HEK293 (cell line): ENCODE data around the gene SH3BGR.

Experiments
- MEIS1 ChIP-seq: sonication (generic); formaldehyde crosslinking; IDR thresholded peaks from 2 replicates; pipeline ENCODE4 v1.8.1; 2022; ENCODE audit warnings: missing genetic modification reagents, mild to moderate bottlenecking, borderline replicate concordance
- ZBTB1 ChIP-seq: fragments of 450-650 bp; formaldehyde crosslinking; IDR thresholded peaks from 2 replicates; pipeline ENCODE4 v1.5.1; 2016; ENCODE audit warnings: missing biosample characterization, missing genetic modification characterization

DNA sequence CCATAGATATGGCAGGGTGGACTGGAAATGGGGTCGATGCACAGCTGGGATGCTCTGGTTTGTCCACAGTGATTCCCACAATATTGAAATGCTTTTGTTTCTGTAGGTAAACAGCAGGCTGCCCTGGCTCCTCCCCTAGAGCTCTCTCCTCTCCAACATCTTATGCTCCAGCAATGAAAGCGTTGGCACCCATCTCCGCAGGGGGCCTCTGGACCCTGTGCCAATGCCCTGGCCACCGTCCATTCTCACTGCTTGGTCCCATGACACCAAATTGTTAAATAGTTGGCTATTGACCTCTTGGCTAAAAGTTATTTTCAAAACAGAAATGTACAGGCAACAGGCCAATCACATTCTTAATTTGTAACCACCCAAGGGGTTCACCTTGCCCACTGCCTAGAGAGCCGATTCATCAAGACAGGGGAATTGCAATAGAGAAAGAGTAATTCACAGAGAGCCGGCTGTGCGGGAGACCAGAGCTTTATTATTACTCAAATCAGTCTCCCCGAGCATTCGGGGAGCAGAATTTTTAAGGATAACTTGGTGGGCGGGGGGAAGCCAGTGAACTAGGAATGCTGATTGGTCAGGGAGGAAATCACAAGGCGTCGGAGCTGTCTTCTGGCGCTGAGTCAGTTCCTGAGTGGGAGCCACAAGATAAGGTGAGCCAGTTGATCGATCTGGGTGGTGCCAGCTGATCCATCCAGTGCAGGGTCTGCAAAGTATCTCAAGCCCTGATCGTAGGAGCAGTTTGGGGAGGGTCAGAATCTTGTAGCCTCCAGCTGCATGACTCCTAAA is 84.1 kb downstream of the SH3BGR start:
- TF ChIP-seq MEIS1 (CRISPR knock-in tag): no peak
- no peak for TF ChIP-seq ZBTB1
